ENCODE measurements around the gene PTPA.
"Not testable (repeated sequence)": the region's sequence is repeated elsewhere in the genome, so short reads cannot be mapped to it uniquely, and the experiment has no call there.

The PTPA gene

DNA sequence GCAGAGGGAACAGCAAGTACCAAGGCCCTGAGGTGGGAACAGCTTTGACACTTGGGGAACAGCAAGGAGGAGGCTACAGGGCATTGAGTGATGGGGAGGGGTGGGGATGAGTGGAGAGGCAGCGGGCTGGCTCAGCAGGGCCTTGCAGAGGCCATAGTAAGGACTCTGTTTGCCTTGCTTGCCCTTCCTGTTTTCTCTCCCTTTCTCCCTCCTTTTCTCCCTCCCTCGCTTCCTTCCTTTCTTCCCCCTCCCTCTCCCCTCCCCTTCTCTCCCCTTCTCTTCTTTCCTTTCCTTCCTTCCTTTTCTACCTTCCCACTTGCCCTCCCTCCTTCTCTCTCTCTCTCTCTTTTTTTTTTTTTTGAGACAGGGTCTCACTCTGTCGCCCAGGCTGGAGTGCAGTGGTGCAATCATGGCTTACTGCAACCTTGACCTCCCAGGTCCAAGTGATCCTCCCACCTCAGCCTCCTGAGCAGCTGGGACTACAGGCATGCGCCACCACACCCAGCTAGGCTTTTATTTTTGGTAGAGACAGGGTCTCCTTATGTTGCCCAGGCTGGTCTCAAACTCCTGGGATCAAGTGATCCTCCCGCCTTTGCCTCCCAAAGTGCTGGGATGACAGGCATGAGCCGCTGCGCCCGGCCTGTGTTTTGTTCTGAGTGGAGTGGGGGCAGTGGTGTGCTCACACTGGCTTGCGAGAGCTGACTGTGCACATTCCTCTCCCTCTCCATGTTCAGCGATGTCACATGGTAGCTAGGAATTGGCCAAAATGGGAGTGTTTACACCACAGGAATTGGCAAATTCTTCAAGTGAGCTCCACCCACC lies 49.7 kb downstream of the PTPA start:
- DNase-seq (ENCODE audit: low spot score): no peak

DNA sequence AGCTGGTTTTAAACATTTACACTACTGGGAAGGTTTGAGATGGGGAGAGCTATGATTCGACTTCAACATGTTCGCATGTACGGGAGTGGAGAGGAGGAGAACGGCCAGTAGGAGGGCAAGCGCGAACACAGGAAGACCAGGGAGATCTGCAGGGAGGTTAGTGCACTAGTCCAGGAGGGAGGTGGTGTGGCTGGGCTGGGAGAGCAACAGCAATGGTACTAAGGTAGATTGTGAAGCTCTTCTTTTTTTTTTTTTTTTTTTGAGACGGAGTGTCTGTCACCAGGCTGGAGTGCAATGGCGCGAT lies 50.3 kb downstream of the PTPA start:
- DNase-seq (ENCODE audit: low spot score): no peak

DNA sequence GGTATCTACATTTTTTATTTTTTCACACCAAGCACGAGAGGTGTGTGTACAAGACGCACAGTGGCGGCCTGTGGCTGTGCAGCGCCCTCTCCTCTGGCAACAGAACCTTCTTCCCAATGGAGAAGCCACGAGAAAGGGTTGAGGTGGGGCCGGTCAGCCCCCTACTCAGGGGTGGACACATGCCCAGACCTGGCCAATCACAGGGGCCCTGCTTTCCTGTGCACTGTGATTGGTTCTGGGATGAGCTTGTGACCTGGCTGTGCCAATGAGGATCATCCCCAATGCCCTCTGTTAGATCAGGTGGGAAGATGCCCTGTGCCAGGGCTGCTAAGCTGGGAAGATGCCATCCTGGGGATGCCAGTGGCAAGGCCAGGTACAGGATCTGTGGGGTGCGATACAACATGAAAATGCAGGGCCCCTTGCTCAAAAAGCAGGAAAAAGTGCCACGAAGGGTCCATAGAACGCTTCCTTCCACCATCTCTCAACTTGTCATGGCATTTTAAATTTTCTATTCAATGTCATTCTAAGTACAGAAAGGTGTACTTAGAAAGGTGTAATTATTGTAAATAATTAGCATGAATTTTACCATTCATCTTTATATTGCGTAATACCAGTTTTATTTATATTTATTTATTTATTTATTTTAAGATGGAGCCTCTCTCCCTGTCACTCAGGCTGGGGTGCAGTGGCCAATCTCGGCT lies 51.4 kb downstream of the PTPA start:
- no peak for DNase-seq (ENCODE audit: low spot score)

DNA sequence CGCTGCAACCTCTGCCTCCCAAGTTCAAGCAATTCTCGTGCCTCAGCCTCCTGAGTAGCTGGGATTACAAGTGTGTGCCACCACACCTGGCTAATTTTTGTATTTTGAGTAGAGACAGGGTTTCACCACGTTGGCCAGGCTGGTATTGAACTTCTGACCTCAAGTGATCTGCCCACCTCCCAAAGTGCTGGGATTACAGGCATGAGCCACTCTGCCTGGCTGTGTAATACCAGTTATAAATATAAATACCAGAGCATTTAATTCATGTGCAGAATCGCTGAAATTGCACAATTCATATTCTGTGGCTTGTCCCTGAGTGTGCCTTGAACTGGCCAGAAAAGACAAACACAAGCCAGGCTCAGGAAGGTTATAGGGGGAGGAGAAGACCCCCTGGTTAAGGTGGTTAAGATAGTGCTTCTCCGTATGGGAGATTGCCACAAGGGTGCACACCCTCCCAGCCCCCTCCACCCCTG lies 52.0 kb downstream of the PTPA start:
- DNase-seq (ENCODE audit: low spot score): not testable (repeated sequence)

DNA sequence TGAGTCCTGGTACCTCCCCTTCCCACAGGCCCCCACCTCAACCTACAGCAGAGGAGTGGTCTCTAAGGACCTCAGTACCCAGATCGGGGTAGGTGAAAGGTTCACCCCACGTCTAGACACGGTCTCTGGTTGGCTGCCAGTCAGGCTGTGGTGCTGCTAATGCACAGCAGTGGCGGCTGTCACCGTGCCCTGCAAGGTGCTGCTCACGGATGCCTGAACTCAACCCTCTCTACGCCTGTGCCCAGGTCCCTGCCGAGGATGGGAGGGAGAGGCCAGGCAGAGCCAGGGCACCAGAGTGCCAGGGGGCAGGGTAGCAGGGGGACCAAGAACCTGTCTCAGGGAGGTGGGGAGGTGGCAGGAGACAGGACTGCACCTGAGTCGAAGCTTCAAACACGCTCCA lies 52.5 kb downstream of the PTPA start:
- no peak for DNase-seq (ENCODE audit: low spot score)

DNA sequence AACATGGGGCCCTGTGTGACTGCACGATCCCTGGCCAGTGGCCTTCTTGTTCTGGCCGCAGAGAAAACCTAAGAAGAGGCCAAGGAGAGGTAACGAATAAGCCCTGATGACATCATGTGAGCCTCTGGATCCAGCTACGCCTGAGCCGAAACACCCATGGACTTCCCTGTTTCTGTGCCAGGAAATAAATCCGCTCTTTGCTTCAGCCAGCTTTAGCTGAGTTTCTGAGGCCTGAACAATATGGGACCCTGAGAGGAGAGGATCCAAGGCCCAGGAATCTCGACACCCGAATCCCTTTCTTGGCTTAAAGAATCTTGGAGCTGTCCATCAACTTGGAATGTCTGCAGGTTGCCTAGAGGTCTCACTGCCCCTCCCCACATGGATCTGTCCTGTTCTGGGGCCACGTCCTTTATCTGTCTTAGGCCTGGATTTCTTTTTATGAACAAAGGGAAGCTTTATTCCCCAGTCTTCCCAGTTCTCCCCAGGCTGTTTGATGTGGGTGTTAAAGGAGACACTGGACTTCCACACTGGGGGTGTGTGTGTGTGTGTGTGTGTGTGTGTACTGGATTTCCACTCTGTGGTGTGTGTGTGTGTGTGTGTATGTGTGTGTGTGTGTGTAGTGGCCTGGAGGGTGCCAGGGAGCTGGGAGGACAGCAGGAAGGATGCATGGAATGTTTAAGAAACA lies 53.2 kb downstream of the PTPA start:
- DNase-seq (ENCODE audit: low spot score): no peak

DNA sequence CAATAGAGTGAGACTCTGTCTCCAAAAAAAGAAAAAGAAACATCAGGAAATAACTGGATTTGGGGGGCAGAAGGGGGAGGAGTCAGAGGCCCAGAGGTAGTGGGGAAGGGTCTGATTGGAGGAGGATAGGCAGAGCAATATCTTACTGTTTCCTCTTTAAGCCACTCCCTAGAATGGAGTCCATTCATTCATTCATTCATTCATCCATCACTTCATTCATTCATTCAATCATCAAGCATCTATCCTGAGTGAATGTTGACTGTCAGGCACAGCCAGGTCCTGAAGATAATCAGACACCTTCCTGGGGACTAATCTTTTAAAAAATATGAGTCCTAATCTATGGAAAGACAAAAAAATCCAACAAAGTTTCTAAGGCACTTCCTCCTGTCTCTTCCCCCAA lies 54.0 kb downstream of the PTPA start:
- no peak for DNase-seq (ENCODE audit: low spot score)

DNA sequence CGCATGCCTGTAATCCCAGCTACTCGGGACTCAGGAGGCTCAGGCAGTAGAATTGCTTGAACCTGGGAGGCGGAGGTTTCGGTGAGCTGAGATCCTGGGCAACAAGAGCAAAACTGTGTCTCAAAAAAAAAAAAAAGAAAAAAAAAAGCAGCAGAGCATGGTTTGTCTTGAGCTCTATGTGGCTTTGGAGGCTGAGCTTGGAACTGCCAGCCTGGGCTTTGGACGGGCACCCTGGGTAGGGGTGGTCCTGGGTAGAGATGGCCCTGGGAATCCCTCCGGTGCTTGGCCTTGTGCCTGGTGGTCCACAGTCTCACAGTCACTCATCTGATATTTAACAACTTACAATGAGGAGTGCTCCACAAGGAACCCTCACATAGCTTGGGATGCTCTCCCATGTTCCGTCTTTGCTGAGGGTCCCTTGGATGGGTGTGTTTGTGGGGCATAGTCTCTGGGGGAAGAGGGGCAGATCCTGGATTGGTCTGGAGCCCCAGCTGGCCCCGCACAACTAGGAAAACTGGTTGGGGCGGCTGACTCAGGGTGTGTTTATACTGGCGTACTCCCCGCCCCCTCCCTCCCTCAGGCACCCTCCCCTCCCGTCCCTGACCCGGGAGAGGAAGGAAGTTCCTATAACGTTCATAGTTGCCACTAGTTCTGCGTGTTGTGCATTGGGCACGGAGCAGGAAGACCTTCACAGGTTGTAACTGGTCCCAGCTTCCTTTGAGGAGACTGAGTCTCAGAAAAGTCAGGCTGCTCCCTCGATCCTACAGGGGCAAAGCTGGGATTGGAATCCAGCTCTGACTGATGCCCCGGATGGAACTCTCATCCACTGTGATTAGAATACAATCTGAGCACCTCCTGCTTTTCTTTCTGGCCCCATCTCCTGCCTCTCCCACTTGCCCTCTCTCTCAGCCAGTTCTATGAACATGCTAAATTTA lies 55.7 kb downstream of the PTPA start:
- DNase-seq (ENCODE audit: low spot score): peak; percentile 92

DNA sequence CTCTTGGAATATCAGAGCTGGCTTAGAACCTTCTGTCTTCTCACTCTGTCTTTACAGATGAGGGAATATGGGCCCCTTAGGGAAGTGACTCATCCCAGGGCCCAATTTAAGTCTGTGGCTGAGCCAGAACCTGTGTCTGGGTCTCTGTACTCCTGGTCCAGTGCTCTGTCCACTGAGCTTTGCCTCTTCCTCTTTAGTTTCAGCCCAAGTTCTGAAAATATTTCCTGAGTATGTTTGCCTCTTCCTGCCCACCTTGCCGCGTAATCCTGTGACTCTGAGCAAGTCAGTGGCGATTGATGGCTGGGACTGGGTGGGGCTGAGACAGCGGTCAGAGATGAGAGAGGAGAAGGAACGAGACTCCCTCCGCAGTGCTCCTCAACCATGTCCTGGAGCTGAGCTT lies 59.0 kb downstream of the PTPA start:
- DNase-seq (ENCODE audit: low spot score): no peak

DNA sequence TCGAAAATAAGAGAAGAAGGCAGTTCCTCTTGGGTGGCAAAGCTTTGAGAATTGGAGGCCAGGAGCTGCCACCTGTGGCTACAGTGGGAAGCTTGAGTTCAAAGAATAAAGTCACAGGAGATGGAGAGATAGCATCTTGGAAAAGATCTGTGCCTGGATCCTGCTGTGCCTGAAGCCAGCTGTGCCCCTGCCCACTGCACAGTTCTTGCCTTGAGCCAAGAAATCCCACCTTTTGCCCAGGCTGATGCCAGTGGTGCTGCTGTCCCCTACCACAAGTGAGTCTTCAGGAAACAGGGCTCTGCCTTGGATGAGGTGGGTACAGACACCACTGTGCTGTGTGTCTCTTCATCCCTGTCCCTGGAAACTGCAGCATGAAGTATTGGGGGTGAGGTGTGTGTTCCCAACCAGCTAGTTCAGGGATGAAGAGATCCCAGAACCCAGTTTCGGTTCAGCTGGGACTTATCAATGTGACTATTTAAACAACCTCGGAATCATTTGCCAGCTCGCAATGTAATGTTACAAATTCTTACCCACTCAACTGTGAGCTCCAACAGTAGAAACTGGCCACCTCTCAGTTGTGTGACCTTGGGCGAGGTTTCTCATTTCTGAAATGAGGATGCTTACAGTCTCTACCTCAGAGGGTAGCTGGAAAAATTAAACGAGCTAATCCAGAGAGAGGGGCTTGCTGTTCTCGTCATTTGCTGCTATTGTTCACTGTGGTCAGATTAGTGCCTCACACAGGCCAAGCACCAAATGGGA lies 61.0 kb downstream of the PTPA start:
- DNase-seq (ENCODE audit: low spot score): no peak

DNA sequence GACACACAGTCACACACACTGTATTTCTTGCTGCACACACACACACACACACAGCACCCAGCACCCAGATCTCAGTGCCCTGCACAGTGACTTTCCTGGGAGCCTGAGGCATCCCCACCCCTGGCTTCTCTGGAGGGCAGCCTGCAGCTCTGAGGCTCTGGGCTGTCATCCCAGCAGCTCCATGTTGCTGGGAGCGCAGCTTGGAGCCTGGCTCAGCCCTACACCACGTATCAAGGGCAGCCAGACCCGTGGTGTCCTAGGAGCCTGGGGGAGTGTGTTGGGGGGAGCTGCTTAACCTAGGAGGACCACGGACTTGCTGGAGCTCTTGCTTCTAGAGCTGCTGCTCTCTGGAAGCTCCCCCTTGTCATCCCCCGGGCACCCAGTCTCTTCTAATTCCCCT lies 61.6 kb downstream of the PTPA start:
- DNase-seq (ENCODE audit: low spot score): no peak

DNA sequence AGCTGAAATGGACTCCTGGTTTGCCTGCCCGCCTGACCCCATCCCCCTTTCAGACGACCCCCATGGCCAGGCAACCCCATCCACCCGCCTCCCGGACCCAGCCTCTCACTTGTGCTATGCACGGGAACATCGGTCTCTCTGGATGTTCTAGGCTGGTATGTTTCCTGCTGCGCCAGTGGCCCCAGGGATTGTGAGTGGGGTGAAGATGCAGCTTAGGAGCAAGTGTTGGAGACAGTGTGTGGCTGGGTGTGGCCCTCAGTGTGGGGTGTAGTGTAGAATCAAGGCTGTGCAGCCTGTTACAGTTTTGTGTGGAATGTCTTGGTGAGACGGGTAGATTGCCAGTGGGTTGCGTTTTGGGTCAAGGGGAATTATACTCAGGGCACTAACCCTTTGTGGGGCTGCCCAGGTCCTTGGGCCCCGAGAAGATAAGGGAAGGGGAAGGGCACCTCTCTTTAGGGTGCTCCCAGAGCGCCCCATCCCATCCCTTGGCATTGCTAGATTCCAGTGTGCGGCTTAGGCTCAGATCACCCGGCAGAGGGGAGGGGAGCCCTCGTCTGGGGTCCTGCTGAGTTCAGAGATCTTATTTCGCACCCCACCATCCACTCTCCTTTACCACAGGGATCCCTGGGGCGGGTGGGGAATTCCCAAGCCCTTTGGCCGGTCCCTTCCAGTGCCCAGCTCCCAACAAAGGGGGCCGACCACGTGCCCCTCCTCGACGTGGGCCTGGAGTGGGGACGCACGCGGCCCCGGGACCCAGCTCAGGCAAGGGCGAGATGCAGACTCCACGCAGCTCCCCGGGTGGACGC lies 62.3 kb downstream of the PTPA start:
- peak; percentile 50 for DNase-seq (ENCODE audit: low spot score)

DNA sequence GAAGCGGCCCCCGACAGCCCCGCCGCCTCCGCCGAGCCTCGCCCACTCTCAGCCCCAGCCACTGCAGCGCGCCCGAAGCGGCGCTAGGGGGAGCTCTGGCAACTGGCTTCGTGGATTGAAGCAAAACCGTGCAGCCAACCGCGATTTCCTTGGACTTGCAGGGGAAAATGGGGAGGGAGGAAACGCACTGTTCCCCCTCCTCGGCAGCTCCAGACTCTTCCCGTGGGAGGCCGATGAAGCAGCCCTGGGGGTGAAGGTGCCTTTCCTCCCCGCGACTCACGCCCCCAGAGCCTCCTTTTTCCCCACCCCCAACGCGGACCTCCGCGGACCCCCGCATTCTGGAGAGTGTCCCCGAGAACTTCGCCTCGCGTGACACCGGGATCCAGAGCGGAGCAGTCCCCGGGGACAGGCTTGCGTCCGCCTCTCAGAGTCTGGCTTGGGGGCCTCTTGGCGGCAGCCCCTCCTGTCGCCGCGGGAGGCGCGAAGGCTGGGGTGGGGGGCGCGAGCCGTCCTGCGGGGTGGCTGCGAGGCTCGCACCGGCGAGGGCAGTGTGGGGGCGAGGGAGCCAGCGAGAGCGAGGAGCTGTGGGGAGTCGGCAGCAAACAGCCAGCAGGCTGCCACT lies 63.0 kb downstream of the PTPA start:
- DNase-seq (ENCODE audit: low spot score): peak; percentile 92

DNA sequence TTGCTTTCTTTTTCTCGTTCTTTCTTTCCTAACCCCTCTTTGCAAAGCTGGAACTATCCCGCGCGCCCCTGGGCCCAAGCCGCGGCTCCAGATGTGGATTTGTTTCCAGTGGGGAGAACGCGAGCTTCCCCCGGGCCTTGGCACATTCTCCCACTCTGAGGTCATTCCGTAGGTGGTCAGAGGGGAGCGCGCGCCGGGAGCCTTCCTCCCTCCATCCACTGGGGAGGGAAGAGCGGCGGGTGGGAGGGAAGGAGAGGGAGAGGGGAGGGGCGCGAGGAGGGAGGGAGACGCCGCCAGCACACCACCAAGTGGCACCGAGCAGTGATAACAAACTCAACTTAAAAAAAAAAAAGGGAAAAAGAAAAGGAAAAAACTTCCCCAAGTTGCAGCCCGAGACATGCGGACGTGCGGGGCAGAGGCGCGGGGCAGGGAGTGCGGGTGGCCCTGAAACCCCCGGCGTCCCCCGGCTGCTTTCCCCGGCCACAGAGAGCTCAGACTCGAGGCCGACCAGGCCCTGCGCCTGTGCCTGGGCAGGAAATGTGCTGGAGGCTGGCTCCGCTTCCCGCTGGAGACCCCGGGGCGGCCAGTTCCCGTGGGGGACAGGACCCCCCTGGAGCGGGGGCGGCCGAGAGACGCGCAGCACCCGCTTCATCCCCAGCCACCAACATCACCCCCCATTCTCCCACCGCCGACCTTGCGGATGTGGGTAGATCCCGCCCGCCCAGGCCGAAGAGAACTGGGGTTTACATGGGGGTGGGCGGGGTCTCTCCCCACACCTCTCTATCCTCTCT lies 63.7 kb downstream of the PTPA start:
- DNase-seq (ENCODE audit: low spot score): peak; percentile 94

DNA sequence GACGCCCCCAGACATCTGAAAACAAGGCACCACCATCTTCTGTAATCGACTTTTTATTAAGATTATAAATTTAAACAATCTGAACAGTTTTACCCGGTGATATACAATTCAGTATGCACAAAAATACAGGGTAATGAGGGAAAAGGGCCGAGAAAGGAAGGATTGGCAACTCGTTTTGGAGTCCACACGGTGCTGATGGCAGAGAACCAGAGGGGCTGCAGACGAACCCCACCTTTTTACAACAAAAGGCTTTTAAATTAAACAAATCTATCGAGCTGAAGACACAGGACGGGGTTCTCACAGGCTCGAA lies 64.3 kb downstream of the PTPA start:
- no peak for DNase-seq (ENCODE audit: low spot score)

DNA sequence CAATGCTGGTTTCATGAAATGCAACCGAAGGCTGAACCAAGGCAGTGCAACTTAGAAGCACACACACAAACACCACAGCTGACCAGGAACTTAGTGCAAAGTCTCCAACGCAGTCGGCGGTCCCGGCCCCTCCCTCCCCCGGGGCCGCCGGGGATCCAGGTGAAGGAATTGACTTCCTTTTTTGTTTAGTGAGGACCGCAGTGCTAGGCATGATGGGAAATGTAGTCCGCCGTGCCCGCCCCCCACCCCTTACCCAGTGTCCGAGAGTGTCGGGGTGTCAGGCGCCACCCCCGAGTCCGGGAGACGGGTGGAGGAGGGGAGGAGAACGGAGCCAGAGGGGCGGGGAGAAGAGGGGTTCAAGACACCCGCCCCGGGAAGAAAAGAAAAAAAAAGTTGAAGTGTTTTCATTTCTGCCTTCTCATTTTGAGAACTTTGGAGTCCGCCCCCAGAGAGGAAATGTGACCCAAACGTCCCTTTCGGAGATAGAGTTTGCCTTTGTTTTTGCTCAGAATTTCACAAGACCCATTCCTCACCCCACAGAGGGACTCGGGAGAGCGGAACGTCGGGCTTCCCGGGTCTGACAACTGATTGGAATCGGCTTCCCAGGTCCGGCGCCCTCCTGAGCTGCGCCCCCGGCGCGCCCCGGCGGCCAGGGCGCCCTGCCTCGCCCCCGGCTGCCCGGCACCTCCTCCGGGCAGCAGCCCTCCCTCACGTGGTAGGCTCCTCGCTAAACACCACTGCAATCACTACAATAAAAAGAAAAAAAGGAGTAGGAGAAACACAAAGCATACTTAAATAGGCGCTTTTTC lies 64.8 kb downstream of the PTPA start:
- peak; percentile 96 for DNase-seq (ENCODE audit: low spot score)

DNA sequence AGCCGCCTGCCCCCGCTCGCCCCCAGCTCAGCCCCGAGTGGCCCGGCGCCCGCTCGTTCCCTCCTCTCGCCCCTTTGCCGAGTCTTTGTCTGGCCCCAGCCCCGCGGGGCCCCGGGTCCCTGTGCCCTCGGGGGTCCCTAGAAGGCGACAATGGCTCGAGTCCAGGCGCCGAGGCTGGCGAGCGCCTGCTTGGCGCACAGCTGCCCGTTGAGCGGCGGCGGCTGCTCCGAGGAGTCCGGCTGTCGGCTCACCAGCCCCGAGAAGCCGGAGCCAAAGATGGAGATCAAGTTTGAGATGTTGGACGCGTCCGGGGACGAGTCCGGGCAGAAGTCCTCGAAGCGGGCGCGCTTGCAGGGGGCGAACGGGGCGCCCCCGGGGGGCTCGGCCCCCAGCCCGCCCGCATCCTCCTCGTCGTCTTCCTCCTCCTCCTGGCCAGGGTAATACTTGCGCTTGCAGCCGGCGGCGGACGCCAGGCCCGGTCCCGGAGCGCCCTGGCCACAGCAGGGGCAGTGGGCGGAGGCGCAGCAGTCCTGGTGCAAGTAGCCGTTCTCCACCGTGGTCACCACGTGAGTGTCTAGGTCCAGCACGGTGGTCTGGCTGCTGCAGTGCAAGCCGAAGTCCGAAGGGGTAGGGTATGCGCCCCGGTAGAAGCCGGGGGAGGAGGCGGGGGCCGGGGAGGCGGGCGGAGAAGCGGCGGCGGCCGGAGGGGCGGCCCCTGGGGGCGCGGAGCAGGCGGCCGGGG lies 65.7 kb downstream of the PTPA start:
- peak; percentile 66 for DNase-seq (ENCODE audit: low spot score)

DNA sequence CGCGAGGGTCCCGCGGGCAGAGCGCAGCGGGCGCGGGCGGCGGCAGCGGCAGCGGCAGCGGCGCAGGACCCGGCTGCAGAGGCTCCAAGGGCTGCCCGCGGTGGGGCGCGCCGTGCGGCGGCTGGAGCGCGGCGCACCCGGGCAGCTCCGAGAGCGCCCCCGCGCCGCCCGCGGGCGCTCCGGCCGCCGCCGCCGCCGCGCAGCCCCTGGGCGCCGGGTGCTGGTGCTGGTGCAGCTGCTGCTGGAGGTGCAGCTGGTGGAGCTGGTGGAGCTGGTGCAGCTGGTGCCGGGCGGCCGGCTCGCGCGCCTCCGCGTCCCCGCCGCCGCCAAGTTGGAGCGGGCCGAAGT lies 66.2 kb downstream of the PTPA start:
- peak; percentile 60 for DNase-seq (ENCODE audit: low spot score)

Data from HuH-7.5 (cell line).